Adrenal gland (tissue), 12 donors: ENCODE data around the gene ASS1. TPM values are rescaled to one million over a fixed set of nuclear protein-coding genes. Genes with fewer than 3 reads are reported as not detected.

Experiments used
- DNase-seq, 7 donors: peaks; one replicate each; pipeline ENCODE4 v3.0.0-alpha.2; 2019 to 2020
- H3K27ac ChIP-seq, 5 donors: fragments of 200-600 bp; sonication (generic) in 4 of 5; 1 replicate in 3 of 5; 2 replicates in 2 of 5; pipeline versions ENCODE4 v1.5.1 to v1.8.0; 2016 to 2020; ENCODE audit warnings: mild to moderate bottlenecking in 1 of 5
- H3K27me3 ChIP-seq: fragments of 200-600 bp; 2 replicates; pipeline ENCODE4 v1.8.0; 2021
- H3K36me3 ChIP-seq, 2 donors: fragments of 200-600 bp; replicated peaks in 1 of 2; 1 replicate in 1 of 2; 2 replicates in 1 of 2; pipeline versions ENCODE4 v1.5.1 to v1.8.0; 2018 to 2022
- H3K4me1 ChIP-seq, 2 donors: fragments of 200-600 bp; replicated peaks in 1 of 2; 1 replicate in 1 of 2; 2 replicates in 1 of 2; pipeline versions ENCODE4 v1.5.1 to v1.8.0; 2018 to 2021
- H3K4me3 ChIP-seq, 4 donors: fragments of 200-600 bp; sonication (generic) in 3 of 4; one replicate each; pipeline ENCODE4 v1.5.1; 2016 to 2018
- H3K9me3 ChIP-seq, 3 donors: fragments of 200-600 bp; sonication (generic) in 1 of 3; replicated peaks in 1 of 3; 1 replicate in 2 of 3; 2 replicates in 1 of 3; pipeline versions ENCODE4 v1.5.1 to v1.8.0; 2016 to 2021
- CTCF ChIP-seq, 6 experiments: fragments of 450-650 bp in 4 of 6; fragments of 200-600 bp in 2 of 6; sonication (generic) in 1 of 6; IDR thresholded peaks; 1 replicate in 5 of 6; 2 replicates in 1 of 6; pipeline versions ENCODE4 v1.5.1 to v1.8.0; 2016 to 2021; ENCODE audit warnings: antibody characterized with exemption in 6 of 6, mild to moderate bottlenecking in 2 of 6, moderate library complexity in 1 of 6
- POLR2A ChIP-seq, 2 donors: fragments of 450-650 bp; IDR thresholded peaks; one replicate each; pipeline ENCODE4 v1.6.1; 2017; ENCODE audit warnings: antibody characterized with exemption in 2 of 2, mild to moderate bottlenecking in 2 of 2, moderate library complexity in 1 of 2
- WGBS, 4 donors: extraction: QIAGEN DNeasy Blood & Tissue Kit in 2 of 4; methylation state at CpG; one replicate each; pipeline versions ENCODE4 v1.1.5 to v1.1.7; 2013 to 2017; 5-methylcytosine and 5-hydroxymethylcytosine counted together
- intact Hi-C, 2 donors: fragments of 100-400 bp; cut with DNase I; formaldehyde crosslinking; loops; one replicate each; pipeline versions ENCODE4 v1.14.1 to v1.15.0; 2022 to 2023
- polyA plus RNA-seq, 3 donors: library from polyadenylated mRNA; stranded (reverse); fragments of 200-250 nt in 2 of 3; fragments of 350-450 nt in 1 of 3; fragmentation: Illumina TruSeq in 1 of 3; extraction: RNeasy Lipid Tissue Mini Kit (QIAGEN cat#74804) in 1 of 3; gene quantifications; one replicate each; pipeline ENCODE4 v1.2.3, GENCODE V29; 2013 to 2014
- total RNA-seq, 9 donors: library from RNA; depleted of rRNA in 4 of 9; stranded (reverse); fragments of >200 nt in 4 of 9; fragments of 120-200 nt in 1 of 9; fragmentation: NEBNext Ultra II Directional in 1 of 9; extraction: Animal tissue kit (Norgen Biotek cat#: 25700) in 1 of 9; gene quantifications; one replicate each; pipeline versions ENCODE4 v1.1.0 to v1.2.4, GENCODE V29; 2013 to 2023
- donor health status: healthy with polysubstance abuse.
- donor health status: Bipolar disorder and iron deficiency.
- donor health status: DM: yes; HTN: yes; CAD: no.
- donor health status: DM: no; HTN: no; CAD: no.
- donor health status: DM: no; HTN: no; CAD: no.
- donor health status: DM: yes; HTN: yes; CAD: no.

The ASS1 gene
- total and polyA plus RNA-seq, 12 donors: 11.3 to 438 (median 232) TPM

GRCh38 chr9:130419521-130420035 is 25.2 kb upstream of the ASS1 start:
- WGBS, 4 donors: 78 to 95% (median 91%) methylated on average over 8 of the region's 8 CpGs
- DNase-seq: no peak
- H3K9me3 ChIP-seq: no peaks in the 10 kb centered on the region
- no peaks in the 10 kb centered on the region for H3K27me3 ChIP-seq
- no peaks in the 10 kb centered on the region for H3K4me1 ChIP-seq
- H3K4me3 ChIP-seq: no peak overlapping the region
- intact Hi-C loops: no loop called here
- H3K36me3 ChIP-seq: no peaks in the 10 kb centered on the region
- H3K27ac ChIP-seq: no peak overlapping the region
- TF ChIP-seq POLR2A (IDR thresholded peaks at IDR 0.05): no peak
- no peak for TF ChIP-seq CTCF (IDR thresholded peaks at IDR 0.05)

- H3K27me3 ChIP-seq: no peaks in the 10 kb centered on the region
Observed at GRCh38 chr9:130421154-130421801, 23.5 kb upstream of the ASS1 start.

GRCh38 chr9:130421802-130422276 is 22.9 kb upstream of the ASS1 start:
- Histone ChIP-seq H3K4me3 (no peak overlapping the region), H3K27ac (no peak overlapping the region), H3K27me3 (no peaks in the 10 kb centered on the region), H3K4me1 (no peaks in the 10 kb centered on the region), H3K9me3 (no peaks in the 10 kb centered on the region), H3K36me3 (no peaks in the 10 kb centered on the region)
- WGBS, 4 donors: 73 to 80% (median 75%) methylated on average over 3 to 13 of the region's 13 CpGs
- intact Hi-C loops: no loop called here
- DNase-seq: no peak
- no peak for TF ChIP-seq POLR2A (IDR thresholded peaks at IDR 0.05)
- TF ChIP-seq CTCF (IDR thresholded peaks at IDR 0.05): no peak

More at GRCh38 chr9:130421154-130421801, 23.5 kb upstream of the ASS1 start:
- H3K9me3 ChIP-seq: no peaks in the 10 kb centered on the region
- no peak for TF ChIP-seq POLR2A (IDR thresholded peaks at IDR 0.05)
- no peak for TF ChIP-seq CTCF (IDR thresholded peaks at IDR 0.05)
- no peaks in the 10 kb centered on the region for H3K36me3 ChIP-seq
- no peak for DNase-seq
- WGBS, 4 donors: 76 to 80% (median 78%) methylated on average over 17 of the region's 17 CpGs
- no peaks in the 10 kb centered on the region for H3K4me1 ChIP-seq
- intact Hi-C loops: no loop called here
- no peak overlapping the region for H3K27ac ChIP-seq
- no peak overlapping the region for H3K4me3 ChIP-seq

- 71 to 80% (median 80%) methylated on average over 9 to 10 of the region's 10 CpGs; no CpG with 5 or more reads in 1 of the 4 donors for whole genome bisulfite sequencing, 4 donors
- Histone ChIP-seq H3K4me1 (no peaks in the 10 kb centered on the region), H3K27ac (no peak overlapping the region), H3K27me3 (no peaks in the 10 kb centered on the region), H3K9me3 (no peaks in the 10 kb centered on the region), H3K4me3 (no peak overlapping the region), H3K36me3 (no peaks in the 10 kb centered on the region)
- TF ChIP-seq POLR2A (IDR thresholded peaks at IDR 0.05): no peak
- no peak for TF ChIP-seq CTCF (IDR thresholded peaks at IDR 0.05)
- intact Hi-C loops: no loop called here
- no peak for DNase-seq
Observed at GRCh38 chr9:130422546-130422945, 22.2 kb upstream of the ASS1 start.
